ENCODE results near the gene MRLN. TPM values are rescaled to one million over a fixed set of nuclear protein-coding genes. Genes with fewer than 3 reads are reported as not detected.
"Not testable (repeated sequence)": the region's sequence is repeated elsewhere in the genome, so short reads cannot be mapped to it uniquely, and the experiment has no call there.

MRLN gene
- total RNA-seq, 1 donor from 2014 or later: 15.7 TPM

GRCh38 chr10:59744762-59745161, 8.5 kb downstream of the MRLN start:
- DNase-seq: not testable (repeated sequence)

- not testable (repeated sequence) for DNase-seq
Observed at GRCh38 chr10:59744156-59744555, 9.1 kb downstream of the MRLN start.

- no peak for DNase-seq
Observed at GRCh38 chr10:59741583-59741982, 11.7 kb downstream of the MRLN start.

- DNase-seq: no peak
Observed at GRCh38 chr10:59741048-59741447, 12.2 kb downstream of the MRLN start.

GRCh38 chr10:59736749-59737148, 16.5 kb downstream of the MRLN start:
- no peak for DNase-seq

GRCh38 chr10:59735296-59735695, 18.0 kb downstream of the MRLN start:
- no peak for DNase-seq

GRCh38 chr10:59734014-59734462, 19.2 kb downstream of the MRLN start:
- DNase-seq: no peak

GRCh38 chr10:59733321-59734013, 19.8 kb downstream of the MRLN start:
- not testable (repeated sequence) for DNase-seq

GRCh38 chr10:59732849-59733248, 20.4 kb downstream of the MRLN start:
- not testable (repeated sequence) for DNase-seq

GRCh38 chr10:59729167-59729566, 24.1 kb downstream of the MRLN start:
- DNase-seq: not testable (repeated sequence)

- no peak for DNase-seq
Observed at GRCh38 chr10:59724098-59724938, 28.9 kb downstream of the MRLN start.

GRCh38 chr10:59720377-59720776, 32.9 kb downstream of the MRLN start:
- DNase-seq: no peak

GRCh38 chr10:59719374-59719773, 33.9 kb downstream of the MRLN start:
- DNase-seq: no peak

GRCh38 chr10:59718257-59718656, 35.0 kb downstream of the MRLN start:
- DNase-seq: no peak

GRCh38 chr10:59713196-59713821, 39.9 kb downstream of the MRLN start:
- DNase-seq: no peak

- no peak for DNase-seq
Observed at GRCh38 chr10:59711871-59712494, 41.3 kb downstream of the MRLN start.

- DNase-seq: peak; percentile 36
Observed at GRCh38 chr10:59709395-59710125, 43.7 kb downstream of the MRLN start, which contains the start of gene SLC16A9. SLC16A9 (minus strand) TSS chr10:59709850; CDS start chr10:59684291, 25,559 bp downstream.

GRCh38 chr10:59708816-59709394, 44.4 kb downstream of the MRLN start:
- DNase-seq: no peak

GRCh38 chr10:59706851-59707797, 46.1 kb downstream of the MRLN start:
- no peak for DNase-seq

- DNase-seq: no peak
Observed at GRCh38 chr10:59705931-59706330, 47.3 kb downstream of the MRLN start.
